ENCODE results near the gene COL4A3.

COL4A3 gene

GRCh38 chr2:227163998-227164762 lies at the start of gene COL4A3, which contains the start of gene COL4A4:
Gene COL4A3, plus strand, starts transcription at chr2:227164624. Its CDS starts 103 bp downstream, at chr2:227164727.
Gene COL4A4, minus strand, starts transcription at chr2:227164205. Its CDS starts 16,722 bp downstream, at chr2:227147483.
- Histone ChIP-seq H3K27me3 (ENCODE audit: insufficient read depth, low read length) (peaks cover 67% of the 10 kb centered on the region), H2AFZ (ENCODE audit: low read depth, low read length) (peak within 1 kb of the TSS; percentile 63)

DNA sequence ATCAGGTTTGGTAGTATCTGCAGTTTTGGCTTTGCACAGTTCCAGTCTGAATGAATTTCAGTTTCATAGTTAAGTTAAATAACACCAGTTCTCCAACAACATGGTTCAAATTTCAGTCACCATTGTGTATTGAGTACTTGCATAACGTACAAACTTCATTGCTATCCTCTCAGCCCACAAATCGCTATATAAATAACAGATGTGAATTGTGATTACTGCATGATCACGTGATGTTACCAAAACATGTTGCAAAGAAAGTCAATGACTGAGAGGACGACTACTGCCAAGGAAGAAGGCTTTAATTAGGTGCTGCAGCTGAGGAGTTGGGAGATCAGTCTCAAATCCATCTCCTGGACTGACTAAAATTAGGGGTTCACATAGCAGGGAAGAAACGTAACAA lies 48.7 kb upstream of the COL4A3 start:
- no peaks in the 10 kb centered on the region for H3K4me1 ChIP-seq (ENCODE audit: insufficient read depth, low read length)
- no peaks in the 10 kb centered on the region for H3K9me3 ChIP-seq (ENCODE audit: low read length)
- no peaks in the 10 kb centered on the region for H3K36me3 ChIP-seq (ENCODE audit: insufficient read depth, low read length)
- no peak overlapping the region for H2AFZ ChIP-seq (ENCODE audit: low read depth, low read length)
- no peak overlapping the region for H3K4me3 ChIP-seq (ENCODE audit: low read length)
- no peaks in the 10 kb centered on the region for H3K27me3 ChIP-seq (ENCODE audit: insufficient read depth, low read length)

More at GRCh38 chr2:227163998-227164762, at the start of gene COL4A3, which contains the start of gene COL4A4:
- Histone ChIP-seq H3K9me3 (ENCODE audit: low read length) (no peaks in the 10 kb centered on the region), H3K4me1 (ENCODE audit: insufficient read depth, low read length) (peaks cover 14% of the 10 kb centered on the region), H3K4me3 (ENCODE audit: low read length) (peak within 1 kb of the TSS; percentile 6), H3K36me3 (ENCODE audit: insufficient read depth, low read length) (no peaks in the 10 kb centered on the region)

DNA sequence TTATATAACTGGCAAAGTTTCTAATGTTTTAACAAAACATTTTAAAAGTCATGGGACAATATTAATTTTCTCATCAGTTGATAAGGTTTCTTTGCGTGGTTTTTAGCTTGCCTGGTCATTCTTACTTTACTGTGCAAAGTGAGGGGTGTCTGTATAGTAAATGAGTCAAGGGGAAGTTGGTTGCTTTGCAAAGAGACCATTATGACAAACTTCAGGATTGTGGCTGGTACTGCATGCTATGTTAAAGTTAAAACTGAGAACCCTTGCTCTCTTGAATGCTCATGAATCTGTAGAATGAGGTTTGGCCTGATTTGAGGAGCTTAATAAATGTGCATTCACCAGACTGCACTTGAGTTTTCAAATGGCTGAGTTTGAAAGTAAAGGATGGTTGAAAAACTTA lies 47.4 kb upstream of the COL4A3 start:
- H3K9me3 ChIP-seq (ENCODE audit: low read length) = no peaks in the 10 kb centered on the region
- no peaks in the 10 kb centered on the region for H3K36me3 ChIP-seq (ENCODE audit: insufficient read depth, low read length)
- H2AFZ ChIP-seq (ENCODE audit: low read depth, low read length) = no peak overlapping the region
- H3K4me1 ChIP-seq (ENCODE audit: insufficient read depth, low read length) = no peaks in the 10 kb centered on the region
- H3K27me3 ChIP-seq (ENCODE audit: insufficient read depth, low read length) = no peaks in the 10 kb centered on the region
- H3K4me3 ChIP-seq (ENCODE audit: low read length) = no peak overlapping the region

GRCh38 chr2:227117852-227118251 lies 46.6 kb upstream of the COL4A3 start:
- H3K4me3 ChIP-seq (ENCODE audit: low read length) = no peak overlapping the region
- no peaks in the 10 kb centered on the region for H3K36me3 ChIP-seq (ENCODE audit: insufficient read depth, low read length)
- H2AFZ ChIP-seq (ENCODE audit: low read depth, low read length) = no peak overlapping the region
- no peaks in the 10 kb centered on the region for H3K4me1 ChIP-seq (ENCODE audit: insufficient read depth, low read length)
- H3K27me3 ChIP-seq (ENCODE audit: insufficient read depth, low read length) = no peaks in the 10 kb centered on the region
- H3K9me3 ChIP-seq (ENCODE audit: low read length) = no peaks in the 10 kb centered on the region

GRCh38 chr2:227118353-227118752 lies 46.1 kb upstream of the COL4A3 start:
- Histone ChIP-seq H3K36me3 (ENCODE audit: insufficient read depth, low read length) (no peaks in the 10 kb centered on the region), H2AFZ (ENCODE audit: low read depth, low read length) (no peak overlapping the region), H3K4me3 (ENCODE audit: low read length) (no peak overlapping the region), H3K9me3 (ENCODE audit: low read length) (no peaks in the 10 kb centered on the region), H3K4me1 (ENCODE audit: insufficient read depth, low read length) (no peaks in the 10 kb centered on the region), H3K27me3 (ENCODE audit: insufficient read depth, low read length) (no peaks in the 10 kb centered on the region)

DNA sequence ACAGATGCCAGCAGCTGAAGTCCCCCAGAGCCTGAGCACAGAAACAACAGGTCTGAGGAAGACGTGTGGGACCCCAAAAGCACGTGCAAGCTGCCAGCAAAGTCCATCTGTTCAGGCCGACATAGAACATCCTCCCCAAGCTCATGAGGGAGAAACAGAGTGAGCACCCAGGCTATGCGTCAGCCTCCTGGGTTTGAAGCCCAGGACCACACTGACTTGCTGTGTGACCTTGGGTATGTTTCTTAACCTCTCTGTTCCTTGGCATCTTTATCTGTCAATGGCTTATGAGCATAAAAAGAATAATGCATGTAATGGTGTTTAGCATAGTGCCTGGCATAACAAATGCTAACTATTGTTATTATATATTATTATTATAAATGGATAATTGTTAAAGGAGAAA lies 40.7 kb upstream of the COL4A3 start:
- Histone ChIP-seq H2AFZ (ENCODE audit: low read depth, low read length) (no peak overlapping the region), H3K4me1 (ENCODE audit: insufficient read depth, low read length) (no peaks in the 10 kb centered on the region), H3K36me3 (ENCODE audit: insufficient read depth, low read length) (no peaks in the 10 kb centered on the region), H3K4me3 (ENCODE audit: low read length) (no peak overlapping the region), H3K9me3 (ENCODE audit: low read length) (no peaks in the 10 kb centered on the region), H3K27me3 (ENCODE audit: insufficient read depth, low read length) (no peaks in the 10 kb centered on the region)

DNA sequence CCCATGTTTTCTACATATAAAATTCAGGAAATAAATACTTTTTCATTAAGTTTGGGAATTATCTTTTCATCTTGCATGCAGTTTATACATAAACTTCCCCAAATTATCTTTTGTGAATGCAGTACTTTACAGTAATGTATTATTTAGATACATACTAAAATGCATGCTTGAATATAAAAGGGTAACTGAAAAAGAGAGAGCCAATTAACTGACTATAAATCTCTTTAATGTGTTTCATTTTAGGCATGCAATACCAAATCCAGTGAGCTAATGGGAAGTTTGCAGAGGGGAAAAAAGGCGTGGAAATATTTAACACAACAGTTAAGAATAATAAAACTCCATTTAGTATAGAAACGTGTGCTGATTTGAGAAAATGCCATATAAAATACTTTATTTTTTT lies 39.6 kb upstream of the COL4A3 start:
- Histone ChIP-seq H3K9me3 (ENCODE audit: low read length) (no peaks in the 10 kb centered on the region), H2AFZ (ENCODE audit: low read depth, low read length) (no peak overlapping the region), H3K4me1 (ENCODE audit: insufficient read depth, low read length) (no peaks in the 10 kb centered on the region), H3K27me3 (ENCODE audit: insufficient read depth, low read length) (no peaks in the 10 kb centered on the region), H3K36me3 (ENCODE audit: insufficient read depth, low read length) (no peaks in the 10 kb centered on the region), H3K4me3 (ENCODE audit: low read length) (no peak overlapping the region)

DNA sequence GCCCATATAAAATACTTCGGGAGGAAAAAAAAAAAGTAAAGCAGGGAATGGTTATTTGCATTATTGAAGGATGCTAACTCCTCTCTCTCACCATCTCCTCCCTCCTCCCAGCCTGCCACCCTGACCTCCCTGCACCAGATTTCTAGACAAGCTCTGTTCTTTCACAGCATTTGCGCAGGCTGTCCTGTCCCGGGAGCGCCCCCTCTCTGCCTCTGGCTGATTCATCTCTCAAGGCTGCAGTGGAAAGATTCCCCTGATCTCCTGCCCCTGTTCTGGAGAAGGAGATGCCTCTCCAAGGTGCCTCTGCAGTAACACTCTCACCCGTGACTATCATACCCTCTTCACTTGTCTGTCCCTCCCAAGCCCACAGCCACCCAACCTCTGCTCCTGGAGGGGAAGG lies 38.9 kb upstream of the COL4A3 start:
- H2AFZ ChIP-seq (ENCODE audit: low read depth, low read length) = no peak overlapping the region
- H3K9me3 ChIP-seq (ENCODE audit: low read length) = no peaks in the 10 kb centered on the region
- no peaks in the 10 kb centered on the region for H3K36me3 ChIP-seq (ENCODE audit: insufficient read depth, low read length)
- H3K4me3 ChIP-seq (ENCODE audit: low read length) = no peak overlapping the region
- no peaks in the 10 kb centered on the region for H3K4me1 ChIP-seq (ENCODE audit: insufficient read depth, low read length)
- H3K27me3 ChIP-seq (ENCODE audit: insufficient read depth, low read length) = no peaks in the 10 kb centered on the region

- Histone ChIP-seq H3K27me3 (ENCODE audit: insufficient read depth, low read length) (peaks cover 6% of the 10 kb centered on the region), H2AFZ (ENCODE audit: low read depth, low read length) (no peak overlapping the region)
Observed at GRCh38 chr2:227127201-227127600, 37.2 kb upstream of the COL4A3 start.

GRCh38 chr2:227130636-227131035 lies 33.8 kb upstream of the COL4A3 start:
- H3K4me3 ChIP-seq (ENCODE audit: low read length) = no peak overlapping the region
- no peaks in the 10 kb centered on the region for H3K36me3 ChIP-seq (ENCODE audit: insufficient read depth, low read length)
- no peaks in the 10 kb centered on the region for H3K4me1 ChIP-seq (ENCODE audit: insufficient read depth, low read length)
- H2AFZ ChIP-seq (ENCODE audit: low read depth, low read length) = no peak overlapping the region
- H3K27me3 ChIP-seq (ENCODE audit: insufficient read depth, low read length) = peaks cover 8% of the 10 kb centered on the region
- no peaks in the 10 kb centered on the region for H3K9me3 ChIP-seq (ENCODE audit: low read length)

More at GRCh38 chr2:227127201-227127600, 37.2 kb upstream of the COL4A3 start:
- no peaks in the 10 kb centered on the region for H3K4me1 ChIP-seq (ENCODE audit: insufficient read depth, low read length)
- no peak overlapping the region for H3K4me3 ChIP-seq (ENCODE audit: low read length)
- H3K36me3 ChIP-seq (ENCODE audit: insufficient read depth, low read length) = no peaks in the 10 kb centered on the region
- no peaks in the 10 kb centered on the region for H3K9me3 ChIP-seq (ENCODE audit: low read length)

GRCh38 chr2:227132986-227133385 lies 31.4 kb upstream of the COL4A3 start:
- Histone ChIP-seq H3K36me3 (ENCODE audit: insufficient read depth, low read length) (no peaks in the 10 kb centered on the region), H3K9me3 (ENCODE audit: low read length) (no peaks in the 10 kb centered on the region), H3K27me3 (ENCODE audit: insufficient read depth, low read length) (peaks cover 8% of the 10 kb centered on the region), H3K4me1 (ENCODE audit: insufficient read depth, low read length) (no peaks in the 10 kb centered on the region), H2AFZ (ENCODE audit: low read depth, low read length) (no peak overlapping the region), H3K4me3 (ENCODE audit: low read length) (no peak overlapping the region)

- Histone ChIP-seq H3K36me3 (ENCODE audit: insufficient read depth, low read length) (no peaks in the 10 kb centered on the region), H2AFZ (ENCODE audit: low read depth, low read length) (no peak overlapping the region), H3K4me1 (ENCODE audit: insufficient read depth, low read length) (no peaks in the 10 kb centered on the region), H3K27me3 (ENCODE audit: insufficient read depth, low read length) (peaks cover 10% of the 10 kb centered on the region), H3K4me3 (ENCODE audit: low read length) (no peak overlapping the region), H3K9me3 (ENCODE audit: low read length) (no peaks in the 10 kb centered on the region)
Observed at GRCh38 chr2:227134591-227134990, 29.8 kb upstream of the COL4A3 start.

- Histone ChIP-seq H3K4me3 (ENCODE audit: low read length) (no peak overlapping the region), H2AFZ (ENCODE audit: low read depth, low read length) (no peak overlapping the region), H3K27me3 (ENCODE audit: insufficient read depth, low read length) (peaks cover 2% of the 10 kb centered on the region), H3K9me3 (ENCODE audit: low read length) (no peaks in the 10 kb centered on the region), H3K36me3 (ENCODE audit: insufficient read depth, low read length) (no peaks in the 10 kb centered on the region), H3K4me1 (ENCODE audit: insufficient read depth, low read length) (no peaks in the 10 kb centered on the region)
Observed at GRCh38 chr2:227141301-227141700, 23.1 kb upstream of the COL4A3 start.

- Histone ChIP-seq H3K27me3 (ENCODE audit: insufficient read depth, low read length) (peaks cover 2% of the 10 kb centered on the region), H3K4me1 (ENCODE audit: insufficient read depth, low read length) (no peaks in the 10 kb centered on the region), H3K36me3 (ENCODE audit: insufficient read depth, low read length) (no peaks in the 10 kb centered on the region), H3K4me3 (ENCODE audit: low read length) (no peak overlapping the region), H2AFZ (ENCODE audit: low read depth, low read length) (no peak overlapping the region), H3K9me3 (ENCODE audit: low read length) (no peaks in the 10 kb centered on the region)
Observed at GRCh38 chr2:227143895-227144294, 20.5 kb upstream of the COL4A3 start.
